Hematopoietic multipotent progenitor cell treated with erythropoietin and hydrocortisone succinate and interleukin-3 and kit ligand, for 6 days (in vitro differentiated cells): ENCODE results near the gene TMTC2.

Source experiments
- DNase-seq: peaks from one replicate; pipeline ENCODE4 v3.0.0-alpha.2; 2015

The TMTC2 gene

GRCh38 chr12:82848845-82849244 lies 162.1 kb downstream of the TMTC2 start:
- no peak for DNase-seq

- no peak for DNase-seq
Observed at GRCh38 chr12:82852529-82852928, 165.8 kb downstream of the TMTC2 start.

GRCh38 chr12:82855872-82856271 lies 169.2 kb downstream of the TMTC2 start:
- no peak for DNase-seq

- no peak for DNase-seq
Observed at GRCh38 chr12:82857276-82857675, 170.6 kb downstream of the TMTC2 start.

- no peak for DNase-seq
Observed at GRCh38 chr12:82857911-82858533, 171.3 kb downstream of the TMTC2 start.

- DNase-seq = no peak
Observed at GRCh38 chr12:82858534-82858917, 171.8 kb downstream of the TMTC2 start.

GRCh38 chr12:82862069-82862841 lies 175.5 kb downstream of the TMTC2 start:
- no peak for DNase-seq

- no peak for DNase-seq
Observed at GRCh38 chr12:82862876-82863649, 176.4 kb downstream of the TMTC2 start.

GRCh38 chr12:82866227-82866775 lies 179.6 kb downstream of the TMTC2 start:
- no peak for DNase-seq

GRCh38 chr12:82866946-82867345 lies 180.2 kb downstream of the TMTC2 start:
- DNase-seq = no peak

- no peak for DNase-seq
Observed at GRCh38 chr12:82867762-82868500, 181.2 kb downstream of the TMTC2 start.

- DNase-seq = peak; percentile 37
Observed at GRCh38 chr12:82870771-82871377, 184.2 kb downstream of the TMTC2 start.

GRCh38 chr12:82872088-82872487 lies 185.4 kb downstream of the TMTC2 start:
- DNase-seq = no peak

- no peak for DNase-seq
Observed at GRCh38 chr12:82873309-82873708, 186.6 kb downstream of the TMTC2 start.

GRCh38 chr12:82873951-82874350 lies 187.2 kb downstream of the TMTC2 start:
- no peak for DNase-seq

- DNase-seq = no peak
Observed at GRCh38 chr12:82874945-82875344, 188.2 kb downstream of the TMTC2 start.

GRCh38 chr12:82876075-82876474 lies 189.4 kb downstream of the TMTC2 start:
- DNase-seq = no peak

GRCh38 chr12:82877963-82878362 lies 191.3 kb downstream of the TMTC2 start:
- no peak for DNase-seq

- DNase-seq = no peak
Observed at GRCh38 chr12:82880442-82880901, 193.8 kb downstream of the TMTC2 start.

GRCh38 chr12:82883394-82884355 lies 197.0 kb downstream of the TMTC2 start:
- DNase-seq = no peak
